ENCODE measurements around the gene MLST8.

MLST8 gene

DNA sequence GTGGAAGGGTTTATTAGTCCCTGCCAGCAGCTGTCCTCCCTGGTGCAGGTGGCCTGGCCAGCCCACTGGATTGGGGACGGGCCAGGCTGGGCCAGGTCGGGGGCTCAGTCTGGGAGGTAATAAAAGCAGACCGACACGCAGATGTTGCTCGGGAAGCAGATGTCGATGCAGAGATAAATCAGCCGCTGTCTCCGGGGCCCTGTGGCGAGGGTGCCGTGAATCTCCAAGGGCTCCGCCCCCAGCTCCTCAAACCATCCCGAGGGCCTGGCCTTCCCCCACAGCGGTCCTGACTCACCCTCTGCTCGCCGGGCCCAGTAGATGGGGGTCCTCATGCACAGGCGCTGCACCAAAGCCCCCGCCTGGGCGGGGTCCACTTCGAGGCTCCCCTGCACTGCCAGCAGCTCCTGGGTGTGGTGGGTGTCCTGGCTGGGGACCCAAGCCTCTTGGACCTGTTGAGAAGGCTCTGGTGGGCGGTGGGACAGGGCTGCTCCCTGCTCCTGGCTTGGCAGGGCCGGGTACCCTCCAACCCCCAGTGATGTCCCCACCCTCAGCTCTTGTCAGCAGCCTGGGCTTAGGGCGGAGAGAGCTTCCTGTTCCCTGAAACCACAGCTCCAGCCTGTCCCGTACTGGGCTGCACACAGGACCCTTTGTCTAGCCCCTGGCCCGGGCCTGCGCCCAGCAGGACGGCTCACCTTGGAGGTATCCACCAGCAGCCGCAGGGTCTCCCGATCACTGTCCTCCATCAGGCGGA lies 4.2 kb downstream of the MLST8 start:
- DNase-seq = no peak

DNA sequence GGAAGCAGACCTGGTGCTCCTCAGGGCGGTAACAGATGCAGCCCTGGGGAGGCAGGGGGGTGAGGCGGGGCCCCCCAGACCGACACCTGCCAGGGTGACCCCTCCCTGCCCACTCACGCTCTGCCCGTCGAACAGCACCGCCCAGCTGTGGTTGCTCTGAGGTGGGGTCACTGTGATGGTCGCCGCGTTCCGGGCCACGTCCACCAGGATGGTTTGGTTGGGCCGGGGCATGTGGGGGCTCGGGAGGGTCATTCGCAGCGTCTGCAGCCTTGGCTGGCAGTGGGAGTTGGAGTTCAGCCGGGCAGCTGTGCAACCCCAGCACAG lies 4.7 kb downstream of the MLST8 start:
- no peak for DNase-seq

DNA sequence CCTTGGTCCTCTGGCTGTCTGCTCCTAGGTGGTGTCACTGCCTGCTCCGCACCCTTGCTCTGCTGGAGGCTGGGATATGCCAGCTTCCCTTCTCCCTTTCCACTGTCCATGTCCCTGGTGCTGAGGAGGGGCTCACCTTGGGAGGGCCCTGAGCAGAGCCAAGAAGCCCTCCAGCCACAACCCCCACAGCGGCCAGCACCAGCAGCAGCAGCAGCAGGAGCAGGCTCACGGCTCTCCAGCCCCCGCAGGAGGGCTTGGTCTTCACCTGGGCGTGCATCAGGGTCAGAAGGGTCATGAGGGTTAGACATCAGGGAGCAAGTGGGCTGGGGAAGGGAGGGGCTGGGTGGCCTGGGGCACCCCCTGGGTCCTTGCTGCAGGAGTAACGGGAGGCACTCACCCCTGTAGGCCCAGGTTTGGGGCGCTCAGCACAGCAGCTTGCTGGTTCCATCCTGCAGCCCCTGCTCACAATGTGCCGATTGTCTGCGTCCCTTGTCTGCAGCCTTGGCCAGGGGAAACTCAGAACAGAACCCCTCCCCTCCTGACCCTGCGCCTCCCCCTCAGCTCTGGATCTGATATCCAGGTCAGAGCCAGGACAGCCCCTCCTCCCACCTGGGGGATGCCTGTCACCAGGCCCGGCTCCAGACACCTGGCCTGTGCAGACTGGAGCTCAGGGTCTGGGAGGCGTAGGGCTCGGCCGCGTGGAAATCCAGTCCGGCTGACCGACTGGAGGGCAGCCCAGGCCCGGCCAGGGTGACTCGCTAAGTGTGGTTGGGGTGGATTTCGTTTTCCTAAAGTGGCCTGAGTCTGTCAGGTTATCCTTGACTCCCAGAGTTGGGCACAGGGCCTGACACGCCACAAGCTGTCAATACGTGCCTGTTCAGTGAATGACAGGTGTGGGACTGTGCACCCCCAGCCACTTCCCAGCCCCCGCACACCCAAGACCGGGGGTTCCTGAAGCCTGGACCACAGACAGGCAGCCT lies 5.4 kb downstream of the MLST8 start, which contains the start of gene BRICD5:
TSS of gene BRICD5 (minus strand) at position 478 of the 980 bp plus-strand sequence. CDS start at position 448, 30 bp downstream.
- no peak for DNase-seq

DNA sequence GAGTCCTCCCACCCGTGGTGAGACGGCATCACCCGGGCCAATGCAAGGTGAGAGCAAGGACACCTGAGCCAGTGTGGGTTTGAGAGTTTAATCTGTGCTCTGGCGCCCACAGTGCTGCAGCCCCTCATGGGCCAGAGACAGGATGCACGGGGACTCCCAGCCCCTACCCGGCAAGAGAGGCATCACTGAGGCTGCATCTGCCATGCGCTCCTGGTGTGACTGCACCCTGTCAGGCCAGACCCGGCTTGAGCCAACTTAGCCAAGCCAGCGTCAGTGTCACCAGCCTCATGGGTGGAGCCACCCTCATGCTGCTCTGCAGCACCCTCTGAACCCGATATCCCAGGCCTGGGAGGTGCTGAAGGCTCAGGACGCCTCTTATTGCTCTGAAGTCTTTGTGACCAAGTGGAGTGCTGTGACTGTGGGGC lies 6.7 kb downstream of the MLST8 start:
- no peak for DNase-seq

DNA sequence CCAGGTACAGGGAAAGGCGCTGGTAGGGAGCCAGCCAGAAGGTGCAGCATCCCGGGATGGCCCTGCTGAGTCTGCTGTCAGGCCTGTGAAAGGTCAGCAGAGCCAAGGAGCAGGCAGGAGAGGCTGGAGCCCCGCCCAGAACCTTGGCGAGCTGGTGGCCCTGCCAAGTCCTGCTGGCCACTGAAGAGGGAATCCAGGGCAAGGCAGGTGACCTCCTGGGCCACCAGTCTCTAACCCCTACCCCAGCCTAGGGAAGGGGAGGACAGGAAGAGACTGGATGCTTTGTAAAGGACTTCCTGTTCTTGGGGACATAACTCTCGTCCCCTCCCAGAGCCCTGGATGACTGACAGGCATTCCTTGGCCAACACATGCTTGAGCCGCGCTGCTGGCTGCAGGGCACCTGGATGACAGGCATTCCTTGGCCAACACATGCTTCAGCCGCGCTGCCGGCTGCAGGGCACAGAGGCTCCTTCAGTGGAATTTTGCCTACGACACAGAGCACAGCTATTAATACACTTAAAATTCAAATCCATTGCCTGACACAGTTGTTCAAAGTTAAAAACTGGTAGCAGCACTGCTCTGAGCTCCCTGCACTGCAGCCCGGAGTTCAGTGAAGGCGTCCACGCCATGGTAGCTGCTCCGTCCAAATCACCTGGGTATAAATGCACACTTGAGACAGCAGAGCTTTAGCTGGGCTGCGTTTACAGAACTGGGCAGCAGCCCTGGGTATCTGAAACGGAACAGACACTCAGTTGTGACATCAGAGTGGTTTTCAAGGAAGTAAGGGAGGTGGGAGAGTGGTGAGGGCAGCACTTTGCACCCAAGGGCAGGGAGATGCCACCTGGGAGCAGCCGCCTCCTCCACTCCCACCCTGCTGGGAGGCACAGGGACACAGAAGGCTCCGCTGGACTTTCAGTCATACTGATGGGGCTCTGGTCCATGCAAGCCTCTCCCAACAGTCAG lies 7.4 kb downstream of the MLST8 start:
- DNase-seq = no peak

DNA sequence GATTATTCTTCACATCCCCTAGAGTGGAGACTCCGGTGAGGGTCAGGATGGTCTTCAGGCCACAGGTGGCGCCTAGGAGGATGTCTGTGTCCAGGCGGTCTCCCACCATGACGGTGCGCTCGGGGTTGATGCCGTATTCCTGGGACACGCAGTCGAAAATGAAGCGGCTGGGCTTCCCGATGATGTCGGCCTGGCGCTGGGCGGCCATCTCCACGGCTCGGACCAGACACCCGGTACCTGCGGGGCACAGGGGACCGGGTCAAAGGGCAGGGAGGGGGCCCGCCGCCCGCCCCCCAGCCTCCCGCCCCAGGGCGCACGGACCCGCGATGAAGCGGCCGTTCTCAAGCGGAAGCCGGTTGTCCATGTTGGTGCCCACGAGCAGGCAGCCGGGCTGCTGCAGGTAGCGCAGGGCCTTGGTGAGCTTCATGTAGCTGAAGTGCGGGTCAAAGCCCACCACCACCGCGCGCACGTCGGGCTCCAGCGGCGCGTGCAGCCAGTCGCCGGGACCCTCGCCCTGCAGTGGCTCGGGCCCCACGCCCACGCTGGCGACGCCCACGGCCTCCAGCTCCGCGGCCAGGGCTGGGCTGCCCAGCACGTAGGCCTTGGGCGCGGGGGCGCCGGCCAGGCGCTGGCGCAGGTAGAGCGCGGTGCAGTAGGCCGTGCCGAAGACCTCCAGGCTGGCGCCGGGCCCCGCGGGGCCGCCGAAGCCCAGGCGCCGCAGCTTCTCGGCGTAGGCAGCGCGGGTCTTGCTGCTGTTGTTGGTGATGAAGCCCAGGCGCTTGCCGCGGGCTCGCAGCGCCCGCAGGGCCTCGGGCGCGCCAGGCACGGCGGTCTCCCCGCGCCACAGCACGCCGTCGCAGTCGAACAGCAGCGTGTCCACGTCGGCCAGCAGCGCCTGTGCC lies 8.8 kb downstream of the MLST8 start:
- peak in 1 of 2 experiments; percentile 47 for DNase-seq

DNA sequence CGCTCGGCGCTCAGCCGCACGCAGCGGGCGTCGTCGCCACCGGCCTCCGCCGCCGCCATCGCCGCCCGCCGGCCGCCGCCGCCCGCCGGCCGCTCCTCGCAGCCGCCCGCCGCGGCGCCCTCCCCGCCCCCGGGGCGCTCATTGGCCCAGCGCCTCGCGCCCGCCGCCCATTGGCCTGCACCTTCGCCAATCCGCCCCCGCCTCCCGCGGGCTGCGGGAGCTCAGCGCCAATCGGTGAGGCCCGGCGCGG lies 9.4 kb downstream of the MLST8 start, which contains the start of gene PGP:
TSS of gene PGP (minus strand) at position 122 of the 250 bp plus-strand sequence. CDS start at position 59, 63 bp downstream.
- DNase-seq = no peak

DNA sequence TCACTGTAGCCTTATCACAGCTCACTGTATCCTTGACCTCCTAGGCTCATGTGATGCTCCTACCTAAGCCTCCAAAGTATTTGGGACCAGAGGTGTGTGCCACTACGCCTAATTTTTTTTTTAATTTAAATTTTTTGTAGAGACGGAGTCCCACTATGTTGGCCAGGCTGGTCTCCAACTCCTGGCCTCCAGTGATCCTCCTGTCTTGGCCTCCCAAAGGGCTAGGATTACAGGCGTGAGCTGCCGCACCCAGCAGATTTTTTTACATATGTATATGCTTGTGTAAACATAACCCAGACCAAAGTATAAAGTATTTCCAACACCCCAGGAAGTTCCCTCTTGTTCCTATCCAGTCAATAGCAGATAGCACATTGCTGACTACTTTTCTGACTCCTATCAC lies 11.1 kb downstream of the MLST8 start:
- no peak for DNase-seq

DNA sequence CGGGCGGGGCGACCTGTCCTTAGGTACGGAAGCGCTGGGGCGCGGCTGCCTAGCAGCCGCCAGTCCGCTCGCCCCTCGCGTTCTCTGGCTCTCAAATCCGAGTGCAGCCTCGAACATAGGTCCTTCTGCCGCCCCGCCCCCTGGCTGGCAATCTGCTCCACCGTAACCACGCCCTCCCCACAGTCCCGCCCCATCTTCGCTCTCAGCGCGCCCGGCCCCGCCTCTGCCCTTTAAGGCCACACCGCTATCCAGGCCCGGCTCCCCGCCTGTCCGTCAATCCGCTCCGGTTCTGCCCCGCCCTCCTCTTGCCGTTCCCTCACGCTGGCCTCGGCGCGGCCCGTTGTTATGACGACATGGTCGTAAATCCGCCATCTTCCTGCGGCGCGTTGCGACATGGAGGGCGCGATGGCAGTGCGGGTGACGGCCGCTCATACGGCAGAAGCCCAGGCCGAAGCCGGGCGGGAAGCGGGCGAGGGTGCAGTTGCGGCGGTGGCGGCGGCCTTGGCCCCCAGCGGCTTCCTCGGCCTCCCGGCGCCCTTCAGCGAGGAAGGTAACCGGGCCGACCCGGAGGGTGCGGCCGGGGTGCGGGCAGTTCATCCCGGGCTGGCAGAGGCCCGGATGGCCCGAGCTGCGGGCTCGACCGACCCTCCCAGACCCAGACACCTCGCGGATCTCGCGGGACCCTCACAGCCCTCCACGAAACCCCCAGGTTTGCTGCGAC lies 18.1 kb downstream of the MLST8 start, which contains the start of gene E4F1:
TSS of gene E4F1 (plus strand) at position 371 of the 721 bp plus-strand sequence. CDS start at position 394, 23 bp downstream.
- DNase-seq = peak; percentile 100

DNA sequence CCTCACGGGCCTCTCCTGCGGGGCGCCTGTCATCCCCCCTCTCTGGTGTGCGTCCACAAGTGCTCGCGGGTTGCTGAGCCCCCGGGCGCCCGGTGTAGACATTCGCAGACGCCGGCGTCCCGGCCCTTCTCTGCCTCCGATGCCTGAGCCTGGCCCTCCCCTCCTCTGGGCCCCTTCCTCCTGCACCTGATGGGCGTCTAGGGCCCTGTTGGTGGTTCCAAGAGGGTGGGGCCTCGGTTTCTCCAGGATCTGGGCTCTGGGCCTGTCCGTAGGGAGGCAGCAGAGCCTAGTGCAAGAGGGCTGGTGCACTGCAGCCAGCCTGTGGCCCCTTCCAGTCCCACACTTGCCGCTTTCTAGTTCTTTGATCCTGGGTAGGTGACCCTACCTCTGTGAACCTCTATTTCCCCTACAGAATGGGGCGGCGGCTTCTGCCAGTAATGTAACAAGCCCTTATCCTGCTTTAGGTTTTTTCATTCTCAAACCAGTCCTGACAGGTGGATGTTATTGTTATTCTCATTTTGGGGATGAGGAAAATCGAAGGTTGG lies 18.8 kb downstream of the MLST8 start:
- peak; percentile 55 to 62 for DNase-seq

DNA sequence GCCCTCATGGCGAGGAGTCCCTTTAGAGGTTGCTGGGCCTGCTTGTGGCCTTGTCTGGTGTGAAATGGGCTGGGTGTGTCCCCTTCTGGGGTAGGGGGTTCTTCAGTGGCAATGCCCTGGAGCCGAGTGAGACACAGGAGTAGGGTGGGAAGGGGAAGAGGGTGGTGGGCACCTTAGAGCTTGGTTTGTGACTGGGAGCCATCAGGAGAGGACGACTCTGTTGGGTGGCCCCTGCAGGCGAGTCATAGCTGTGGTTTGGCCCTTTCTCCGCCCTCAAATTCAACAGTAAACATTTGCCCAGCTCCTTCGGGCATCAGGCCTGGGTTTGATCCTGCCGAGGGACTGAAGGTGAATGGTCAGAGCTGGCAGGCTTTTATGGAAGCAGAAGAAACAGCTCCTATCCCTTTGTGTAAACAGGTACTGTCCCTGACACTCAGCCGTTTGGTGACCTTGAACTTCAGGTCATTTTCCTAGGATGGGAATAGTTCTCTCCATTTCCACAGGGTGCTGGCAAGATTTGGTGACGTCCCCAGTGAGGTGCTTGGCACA lies 21.1 kb downstream of the MLST8 start:
- no peak for DNase-seq

DNA sequence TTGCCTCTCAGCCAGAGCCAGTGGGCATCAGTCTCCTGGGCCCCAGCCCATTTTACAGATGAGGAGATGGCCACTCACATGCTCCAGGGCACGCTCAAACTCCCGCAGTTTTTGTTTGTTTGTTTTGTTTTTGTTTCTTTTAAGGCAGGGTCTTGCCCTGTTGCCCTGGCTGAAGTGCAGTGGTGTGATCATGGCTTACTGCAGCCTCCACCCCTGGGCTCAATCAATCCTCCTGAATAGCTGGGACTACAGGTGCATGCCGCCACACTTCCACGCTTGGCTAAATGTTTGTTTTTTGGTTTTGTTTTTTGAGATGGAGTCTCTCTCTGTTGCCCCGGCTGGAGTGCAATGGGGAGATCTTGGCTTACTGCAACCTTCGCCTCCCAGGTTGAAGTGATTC lies 21.7 kb downstream of the MLST8 start:
- no peak for DNase-seq

DNA sequence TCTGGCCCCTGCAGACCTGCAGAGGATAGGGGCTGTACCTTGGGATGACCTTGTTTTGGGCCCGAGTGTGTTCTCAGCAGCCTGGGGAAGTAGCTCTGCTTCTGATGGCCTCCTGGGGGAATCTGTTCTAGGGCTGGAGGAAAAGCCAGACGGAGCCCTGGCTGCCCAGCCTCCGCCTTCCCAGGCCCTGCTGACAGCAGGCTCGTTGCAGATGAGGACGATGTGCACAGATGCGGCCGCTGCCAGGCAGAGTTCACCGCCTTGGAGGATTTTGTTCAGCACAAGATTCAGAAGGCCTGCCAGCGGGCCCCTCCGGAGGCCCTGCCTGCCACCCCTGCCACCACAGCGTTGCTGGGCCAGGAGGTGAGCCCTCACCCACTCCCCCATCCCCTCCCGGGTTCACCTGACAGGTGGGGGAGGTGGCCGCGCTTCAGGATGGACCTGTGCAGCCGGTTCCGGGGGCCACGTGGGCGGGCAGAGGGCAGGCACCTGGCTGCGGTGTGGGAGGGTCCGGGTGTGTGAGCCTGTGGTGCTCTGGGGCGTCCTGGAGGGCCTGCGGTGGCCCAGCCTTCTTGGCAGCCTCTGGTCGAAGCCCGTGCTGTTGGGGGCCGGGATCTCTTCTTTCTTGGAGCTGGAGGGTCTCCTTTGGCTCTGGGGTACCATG lies 23.0 kb downstream of the MLST8 start:
- no peak for DNase-seq

DNA sequence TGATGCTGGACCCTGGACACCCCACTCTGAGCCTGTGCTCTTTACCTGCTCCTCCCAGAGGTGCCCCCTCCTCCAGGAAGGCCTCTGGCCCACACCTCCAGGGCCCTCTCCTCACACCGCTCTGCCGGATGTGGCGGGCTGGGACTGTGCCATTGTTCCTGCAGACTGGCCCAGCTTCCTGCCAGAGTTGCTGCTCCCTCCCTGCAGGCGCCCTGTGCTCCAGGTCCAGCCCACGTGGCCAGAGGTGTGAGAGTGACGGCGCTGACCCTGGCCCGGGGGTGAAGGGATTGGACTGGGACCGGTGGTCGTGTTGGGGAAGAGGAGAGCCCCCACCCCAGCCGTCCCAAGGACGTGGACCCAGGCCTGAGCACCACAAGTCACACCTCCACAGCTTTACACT lies 23.8 kb downstream of the MLST8 start:
- no peak for DNase-seq

DNA sequence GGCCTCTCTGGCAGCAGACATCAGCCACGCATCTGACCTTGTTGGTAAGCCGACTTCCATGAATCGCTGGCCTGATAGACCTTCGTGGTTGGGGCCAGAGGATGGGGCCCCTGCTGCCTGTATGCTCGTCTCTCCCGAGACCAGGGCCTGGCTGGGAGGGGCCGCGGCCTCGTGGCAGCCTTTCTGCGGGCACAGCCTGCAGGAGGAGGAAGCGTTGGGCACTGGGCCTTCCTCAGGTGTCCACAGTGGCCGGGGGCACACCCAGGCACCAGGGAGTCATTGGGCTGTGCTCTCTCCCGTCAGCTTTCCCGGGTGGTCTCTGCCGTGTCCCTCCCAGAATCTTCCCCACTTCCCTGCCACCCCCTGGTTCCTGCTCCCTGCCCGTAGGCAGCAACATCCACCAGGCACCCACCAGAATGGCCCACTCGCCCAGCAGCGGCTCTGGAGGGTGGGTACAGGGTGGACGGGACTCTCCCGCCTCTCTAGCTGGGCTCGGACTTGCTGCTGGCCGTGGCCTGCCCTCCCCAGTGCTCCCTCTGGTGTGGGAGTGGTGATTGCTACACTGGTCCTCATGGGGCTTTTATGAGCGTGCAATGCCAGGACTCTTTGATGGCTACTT lies 24.5 kb downstream of the MLST8 start:
- DNase-seq = no peak

DNA sequence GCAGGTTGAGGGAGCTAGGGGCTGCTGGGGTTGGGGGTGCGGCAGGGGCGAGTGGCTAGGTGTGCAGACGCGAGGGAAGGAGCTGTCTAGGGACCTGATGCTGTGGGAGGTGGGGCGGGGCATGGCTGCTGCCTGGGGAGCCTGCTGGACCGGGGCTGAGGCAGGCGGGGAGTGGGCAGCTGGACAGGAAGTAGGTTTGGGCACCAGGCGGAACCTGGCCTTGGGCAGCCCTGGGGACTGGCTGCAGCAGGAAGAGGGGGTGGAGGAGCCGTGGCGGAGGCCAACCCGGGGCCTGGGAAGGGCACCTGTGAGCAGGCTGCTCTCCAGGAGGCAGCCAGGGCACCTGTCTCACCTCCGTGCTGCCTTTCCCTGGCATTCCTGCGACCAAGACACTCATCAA lies 25.1 kb downstream of the MLST8 start:
- no peak for DNase-seq

DNA sequence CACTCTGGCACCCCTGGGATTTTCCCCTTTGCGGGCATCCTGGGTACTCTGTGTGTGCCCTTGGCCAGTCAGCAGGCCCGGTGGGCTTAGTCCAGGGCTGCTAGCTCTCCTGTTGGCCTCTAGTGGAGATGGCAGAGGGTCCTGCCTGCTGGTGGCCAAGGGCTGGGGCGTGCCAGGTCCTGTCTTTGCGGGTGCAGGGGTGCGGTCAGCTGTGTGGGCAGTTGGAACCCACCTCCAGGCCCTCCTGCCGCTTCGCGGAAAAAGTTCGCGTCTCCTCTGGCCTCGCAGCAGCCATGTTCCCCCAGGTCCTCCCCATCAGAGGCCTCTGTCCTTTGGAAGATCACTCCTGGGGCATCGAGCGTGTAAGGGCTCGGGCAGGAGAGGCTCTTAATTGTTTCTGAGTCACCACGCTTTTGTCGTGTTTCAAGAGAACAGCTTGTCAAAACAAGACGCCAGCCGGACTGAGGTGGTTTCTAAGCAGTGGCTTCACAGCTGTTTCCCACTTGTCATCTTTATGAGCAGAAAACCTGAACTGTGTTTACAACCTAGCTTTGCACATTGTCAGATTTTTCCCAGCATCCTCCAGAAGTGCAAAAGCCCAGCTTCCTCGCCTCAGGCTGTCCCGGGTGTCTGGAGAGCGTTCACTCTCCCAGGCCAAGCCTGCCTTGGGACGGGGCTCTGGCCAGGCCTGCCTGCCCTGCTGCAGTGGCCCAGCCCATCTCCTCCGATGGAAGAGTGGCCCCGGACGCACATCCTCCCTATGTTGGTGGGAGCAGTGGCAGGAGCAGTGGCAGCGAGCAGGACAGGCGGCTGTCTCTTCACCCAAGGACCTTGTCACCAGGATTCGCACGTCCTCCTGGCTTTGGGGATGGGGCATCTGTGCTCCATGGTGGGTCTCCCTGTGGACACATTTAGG lies 26.0 kb downstream of the MLST8 start:
- no peak for DNase-seq
